ENCODE results near the gene MYEOV. TPM values are rescaled to one million over a fixed set of nuclear protein-coding genes. Genes with fewer than 3 reads are reported as not detected.

MYEOV gene
- total and polyA plus RNA-seq, 4 donors = 0.79 to 0.90 TPM; not detected in 2

DNA sequence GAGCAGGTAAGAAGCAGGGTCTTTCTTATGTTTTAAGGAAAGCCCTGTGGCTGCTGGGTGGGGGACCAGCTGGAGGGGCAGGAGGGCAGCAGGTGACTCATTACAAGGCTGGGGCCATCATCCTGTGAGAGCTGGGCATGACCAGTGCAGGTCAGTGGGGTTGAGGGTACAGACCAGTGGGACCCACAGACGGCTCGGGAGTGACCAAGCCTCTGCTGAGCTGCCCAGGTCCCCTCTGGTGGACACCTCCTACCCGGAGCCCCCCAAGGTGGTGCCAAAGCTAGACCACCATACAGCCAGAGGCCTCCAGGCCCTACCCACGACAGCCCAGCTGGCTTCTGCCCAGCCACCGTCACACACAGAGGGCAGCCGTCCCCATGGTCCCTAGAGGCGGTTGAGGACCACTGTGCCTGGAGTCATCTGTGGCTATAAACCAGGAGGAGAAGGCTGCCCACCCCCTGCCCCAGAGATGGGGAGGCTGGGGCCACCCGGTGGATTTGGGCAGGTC is 670 bp downstream of the MYEOV start:
- no peak overlapping the region for H3K27ac ChIP-seq (ENCODE audit: low read depth in 1 of 2, low read length in 2 of 2)
- TF ChIP-seq SP1 (IDR thresholded peaks at IDR 0.05) (no peak), REST (IDR thresholded peaks at IDR 0.05) (no peak), HNF4A (conservative IDR thresholded peaks at IDR 0.05) (no peak), EGR1 (IDR thresholded peaks at IDR 0.05; ENCODE audit: low read depth in 2 of 2) (no peak), RXRA (IDR thresholded peaks at IDR 0.05) (no peak), FOXA1 (IDR thresholded peaks at IDR 0.05) (no peak), HNF4G (IDR thresholded peaks at IDR 0.05) (no peak)
- no peaks in the 10 kb centered on the region for H3K36me3 ChIP-seq (ENCODE audit: control insufficient read depth in 4 of 4, insufficient read depth in 3 of 4, low read depth in 1 of 4, low read length in 3 of 4)
- no peaks in the 10 kb centered on the region for H3K27me3 ChIP-seq (ENCODE audit: control insufficient read depth in 4 of 4, insufficient read depth in 4 of 4, low read length in 3 of 4)
- DNase-seq (ENCODE audit: low spot score) = no peak
- H3K9ac ChIP-seq (ENCODE audit: low read depth in 1 of 2, low read length in 2 of 2) = no peak overlapping the region
- peaks cover 6 to 21% (median 16%) of the 10 kb centered on the region in 4 donors for H3K4me1 ChIP-seq (ENCODE audit: control insufficient read depth in 4 of 4, insufficient read depth in 4 of 4, low read length in 3 of 4)
- no peak overlapping the region for H3K4me3 ChIP-seq (ENCODE audit: low read depth in 1 of 3, low read length in 3 of 3)
- WGBS = 98% methylated on average over 8 of the region's 8 CpGs
- no peaks in the 10 kb centered on the region for H3K9me3 ChIP-seq (ENCODE audit: control insufficient read depth in 4 of 4, low read length in 3 of 4)

DNA sequence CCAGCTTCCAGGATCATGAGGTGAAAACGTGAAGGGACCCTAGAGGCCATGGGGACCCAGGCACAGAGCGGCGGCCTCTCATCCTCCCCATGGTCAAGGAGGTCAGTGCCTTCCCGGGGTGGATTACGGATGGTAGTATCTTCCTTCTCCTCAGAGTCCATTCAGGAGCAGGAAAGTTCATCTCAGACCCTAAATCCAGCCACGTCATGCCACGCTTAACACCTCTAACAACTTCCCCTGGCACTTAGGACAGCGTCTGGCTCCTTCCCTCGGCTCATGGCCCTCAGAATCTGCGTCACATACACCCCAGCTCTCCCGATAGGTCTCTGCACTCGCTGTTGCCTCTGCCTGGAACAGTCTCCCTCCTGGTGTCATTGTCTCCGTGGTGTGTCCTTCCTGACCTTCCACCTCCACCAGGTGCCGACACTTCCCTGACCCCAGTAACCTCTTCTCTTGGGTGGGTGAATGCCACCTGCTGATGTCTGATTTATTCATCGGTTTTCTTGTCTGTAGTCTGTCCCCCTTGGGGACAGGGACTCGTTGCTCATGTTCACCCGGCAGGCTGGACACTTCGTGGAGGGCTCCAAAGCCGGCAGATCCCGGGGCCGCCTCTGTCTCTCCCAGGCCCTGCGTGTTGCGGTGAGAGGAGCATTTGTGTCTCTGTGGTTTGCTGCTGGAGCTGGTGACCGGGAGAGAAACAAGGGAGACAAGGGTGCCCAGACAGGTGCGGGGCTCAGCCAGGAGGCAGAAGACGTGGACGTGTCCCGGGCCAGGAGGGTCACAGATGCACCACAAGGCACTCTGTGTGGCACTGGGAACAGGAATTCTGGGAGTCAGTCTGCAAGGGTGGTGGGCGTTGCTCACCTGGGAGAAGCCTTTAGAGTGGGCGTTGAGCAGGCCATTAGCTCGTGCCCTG is 1.4 kb downstream of the MYEOV start:
- H3K4me1 ChIP-seq (ENCODE audit: control insufficient read depth in 4 of 4, insufficient read depth in 4 of 4, low read length in 3 of 4) = peaks cover 6 to 21% (median 16%) of the 10 kb centered on the region in 4 donors
- WGBS = 94% methylated on average over 31 of the region's 31 CpGs
- TF ChIP-seq HNF4A (conservative IDR thresholded peaks at IDR 0.05) = no peak
- no peak for TF ChIP-seq REST (IDR thresholded peaks at IDR 0.05)
- TF ChIP-seq GABPA (IDR thresholded peaks at IDR 0.05 in 1 of 2, conservative IDR thresholded peaks at IDR 0.05 in 1 of 2) = no peak
- no peak for TF ChIP-seq MAX (IDR thresholded peaks at IDR 0.05)
- TF ChIP-seq JUND (IDR thresholded peaks at IDR 0.05) = no peak
- no peak for TF ChIP-seq FOXA2 (IDR thresholded peaks at IDR 0.05)
- no peak for TF ChIP-seq EGR1 (IDR thresholded peaks at IDR 0.05; ENCODE audit: low read depth in 2 of 2)
- TF ChIP-seq TAF1 (conservative IDR thresholded peaks at IDR 0.05) = no peak
- TF ChIP-seq NR2F2 (IDR thresholded peaks at IDR 0.05) = no peak
- TF ChIP-seq RAD21 (IDR thresholded peaks at IDR 0.05) = no peak
- H3K36me3 ChIP-seq (ENCODE audit: control insufficient read depth in 4 of 4, insufficient read depth in 3 of 4, low read depth in 1 of 4, low read length in 3 of 4) = no peaks in the 10 kb centered on the region
- H3K27ac ChIP-seq (ENCODE audit: low read depth in 1 of 2, low read length in 2 of 2) = no peak overlapping the region
- no peaks in the 10 kb centered on the region for H3K9me3 ChIP-seq (ENCODE audit: control insufficient read depth in 4 of 4, low read length in 3 of 4)
- H3K4me3 ChIP-seq (ENCODE audit: low read depth in 1 of 3, low read length in 3 of 3) = no peak overlapping the region
- no peak overlapping the region for H3K9ac ChIP-seq (ENCODE audit: low read depth in 1 of 2, low read length in 2 of 2)
- DNase-seq (ENCODE audit: low spot score) = no peak
- H3K27me3 ChIP-seq (ENCODE audit: control insufficient read depth in 4 of 4, insufficient read depth in 4 of 4, low read length in 3 of 4) = no peaks in the 10 kb centered on the region
